Right lobe of liver (tissue), 4 donors: Measurements from ENCODE around the gene LRMDA.

ENCODE experiments used
- CTCF ChIP-seq, 4 donors: fragments of 200-600 bp in 3 of 4; fragments of 450-650 bp in 1 of 4; IDR thresholded peaks; one replicate each; pipeline versions ENCODE4 v1.5.1 to v1.8.0; 2016 to 2022; ENCODE audit warnings: antibody characterized with exemption in 4 of 4, mild to moderate bottlenecking in 2 of 4
- POLR2A ChIP-seq: fragments of 450-650 bp; IDR thresholded peaks from one replicate; pipeline ENCODE4 v1.6.1; 2017; ENCODE audit warnings: antibody characterized with exemption, mild to moderate bottlenecking
- donor health status: DM: no; HTN: no; CAD: no.
- donor health status: DM: no; HTN: no; CAD: no.
- donor health status: DM: no; HTN: yes; CAD: no.

GRCh38 chr10:75899816-75900390 lies 468.5 kb downstream of the LRMDA start:
- no peak for TF ChIP-seq POLR2A
- no peak for TF ChIP-seq CTCF (IDR thresholded peaks at IDR 0.05)
